SK-N-SH treated with all-trans-retinoic acid at 6 μM for 48 hours (cell line): ENCODE results near the gene SRMS.

ENCODE experiments used
- ATAC-seq: fragments of 200-7000 bp; cut with Tn5 transposase; 3 replicates; pipeline ENCODE4 v1.9.1; 2020; ENCODE audit warnings: mild to moderate bottlenecking, moderate library complexity
- ARNTL ChIP-seq: fragments of 450-650 bp; formaldehyde crosslinking; IDR thresholded peaks from 2 replicates; pipeline ENCODE4 v1.5.0; 2020; ENCODE audit warnings: low read depth, mild to moderate bottlenecking, moderate library complexity, borderline replicate concordance
- BACH2 ChIP-seq: fragments of 250-450 bp; sonication (Bioruptor Pico); IDR thresholded peaks from 2 replicates; pipeline ENCODE4 v1.9.0; 2021; ENCODE audit warnings: mild to moderate bottlenecking, borderline replicate concordance
- CREB5 ChIP-seq: fragments of 250-450 bp; sonication (Bioruptor Pico); IDR thresholded peaks from 2 replicates; pipeline ENCODE4 v1.5.1; 2020; ENCODE audit warnings: low read depth, mild to moderate bottlenecking, moderate library complexity
- CSDC2 ChIP-seq: fragments of 250-450 bp; sonication (Bioruptor Pico); IDR thresholded peaks from 2 replicates; pipeline ENCODE4 v1.5.0; 2020; ENCODE audit warnings: mild to moderate bottlenecking, moderate library complexity
- ESRRG ChIP-seq: fragments of 250-450 bp; sonication (Bioruptor Pico); IDR thresholded peaks from 2 replicates; pipeline ENCODE4 v1.6.1; 2021; ENCODE audit warnings: mild to moderate bottlenecking
- GLIS3 ChIP-seq: fragments of 250-450 bp; sonication (Bioruptor Pico); IDR thresholded peaks from 2 replicates; pipeline ENCODE4 v1.5.0; 2020; ENCODE audit warnings: mild to moderate bottlenecking, moderate library complexity
- ISL1 ChIP-seq: fragments of 250-450 bp; sonication (Bioruptor Pico); IDR thresholded peaks from 2 replicates; pipeline ENCODE4 v2.1.2; 2022; ENCODE audit warnings: mild to moderate bottlenecking, moderate library complexity
- OSR1 ChIP-seq: fragments of 250-450 bp; sonication (Bioruptor Pico); IDR thresholded peaks from 2 replicates; pipeline ENCODE4 v1.8.0; 2022; ENCODE audit warnings: moderate library complexity, mild to moderate bottlenecking, inconsistent platforms
- PATZ1 ChIP-seq: fragments of 250-450 bp; sonication (Bioruptor Pico); IDR thresholded peaks from 2 replicates; pipeline ENCODE4 v1.8.0; 2020; ENCODE audit warnings: mild to moderate bottlenecking, moderate library complexity, borderline replicate concordance
- PPARA ChIP-seq: fragments of 250-450 bp; sonication (Bioruptor Pico); IDR thresholded peaks from 2 replicates; pipeline ENCODE4 v1.5.0; 2020; ENCODE audit warnings: mild to moderate bottlenecking, borderline replicate concordance
- RARB ChIP-seq: fragments of 250-450 bp; sonication (Bioruptor Pico); IDR thresholded peaks from 2 replicates; pipeline ENCODE4 v1.8.0; 2021; ENCODE audit warnings: mild to moderate bottlenecking, moderate library complexity
- SNAI2 ChIP-seq: fragments of 250-450 bp; sonication (Bioruptor Pico); IDR thresholded peaks from 2 replicates; pipeline ENCODE4 v1.5.0; 2020; ENCODE audit warnings: mild to moderate bottlenecking, moderate library complexity
- TCF4 ChIP-seq: fragments of 250-450 bp; sonication (Bioruptor Pico); IDR thresholded peaks from 2 replicates; pipeline ENCODE4 v1.8.0; 2021; ENCODE audit warnings: mild to moderate bottlenecking, moderate library complexity, borderline replicate concordance
- TOX ChIP-seq: fragments of 250-450 bp; sonication (Bioruptor Pico); IDR thresholded peaks from 2 replicates; pipeline ENCODE4 v1.8.0; 2021; ENCODE audit warnings: mild to moderate bottlenecking, moderate library complexity, borderline replicate concordance
- TSHZ2 ChIP-seq: fragments of 250-450 bp; sonication (Bioruptor Pico); IDR thresholded peaks from 2 replicates; pipeline ENCODE4 v1.5.0; 2020; ENCODE audit warnings: mild to moderate bottlenecking, moderate library complexity
- ZFP3 ChIP-seq: fragments of 250-450 bp; sonication (Bioruptor Pico); IDR thresholded peaks from 2 replicates; pipeline ENCODE4 v1.5.0; 2020; ENCODE audit warnings: mild to moderate bottlenecking, moderate library complexity
- ZNF8 ChIP-seq: fragments of 450-650 bp; formaldehyde crosslinking; IDR thresholded peaks from 2 replicates; pipeline ENCODE4 v1.5.0; 2020; ENCODE audit warnings: mild to moderate bottlenecking, moderate library complexity

The SRMS gene

GRCh38 chr20:63520934-63521601, 26.5 kb downstream of the SRMS start:
- ATAC-seq: peak; percentile 52
- TF ChIP-seq ISL1 (no peak), PPARA (CRISPR knock-in tag) (no peak), CREB5 (CRISPR knock-in tag) (no peak), GLIS3 (CRISPR knock-in tag) (0 out of 2 replicates have a peak, but pooled peaks have one; percentile 21), OSR1 (CRISPR knock-in tag) (no peak), TCF4 (CRISPR knock-in tag) (no peak)

- no peak for TF ChIP-seq ARNTL (CRISPR knock-in tag)
- TF ChIP-seq TOX (CRISPR knock-in tag): no peak
- no peak for TF ChIP-seq RARB
- no peak for TF ChIP-seq GLIS3 (CRISPR knock-in tag)
- TF ChIP-seq PATZ1 (CRISPR knock-in tag): no peak
- ATAC-seq: peak; percentile 74
These were observed 27.0 kb downstream of the SRMS start, which contains the start of gene PPDPF for GRCh38 chr20:63520504-63520933. PPDPF (plus strand) TSS chr20:63520765; CDS start chr20:63521309, 544 bp downstream.

- ATAC-seq: peak; percentile 75
- no peak for TF ChIP-seq ZNF8
- no peak for TF ChIP-seq ESRRG (CRISPR knock-in tag)
- no peak for TF ChIP-seq CSDC2 (CRISPR knock-in tag)
- TF ChIP-seq PATZ1 (CRISPR knock-in tag): no peak; the same call in 1 of the 2 replicates
These were observed 27.7 kb downstream of the SRMS start for GRCh38 chr20:63519668-63520503.

- ATAC-seq: no peak
- TF ChIP-seq RARB (no peak), ZNF8 (no peak), TSHZ2 (no peak), OSR1 (CRISPR knock-in tag) (no peak), BACH2 (no peak), SNAI2 (CRISPR knock-in tag) (no peak), TOX (CRISPR knock-in tag) (no peak), PPARA (CRISPR knock-in tag) (no peak), CREB5 (CRISPR knock-in tag) (no peak), ISL1 (no peak), GLIS3 (CRISPR knock-in tag) (no peak), ZFP3 (no peak)
These were observed 28.4 kb downstream of the SRMS start for GRCh38 chr20:63518946-63519667.
